Hepatic stellate cell (primary cell): Measurements from ENCODE around the gene RCE1.

Experiments
- DNase-seq: peaks from one replicate; pipeline ENCODE4 v3.0.0; 2011; ENCODE audit warnings: low spot score

The RCE1 gene

GRCh38 chr11:66869567-66869870, 26.3 kb downstream of the RCE1 start:
- DNase-seq: no peak

DNA sequence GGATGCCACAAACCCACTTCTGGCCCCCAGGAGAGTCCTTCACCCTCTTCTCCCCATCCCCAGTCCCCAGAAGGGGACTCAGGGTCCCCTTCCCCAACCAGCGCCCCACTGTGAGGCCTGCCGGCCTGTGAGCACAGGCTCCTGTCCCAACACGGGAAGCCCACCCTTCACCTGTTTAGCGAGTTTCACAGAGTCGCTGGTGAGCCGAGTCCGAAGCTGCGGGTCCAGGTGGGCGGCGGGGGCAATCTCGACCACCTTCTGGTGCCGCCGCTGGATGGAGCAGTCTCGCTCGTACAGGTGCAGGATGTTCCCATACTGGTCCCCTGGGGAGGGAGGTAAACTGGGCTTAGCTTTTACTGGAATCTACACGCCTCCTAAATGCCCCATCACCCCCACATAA, 26.9 kb downstream of the RCE1 start:
- no peak for DNase-seq

DNA sequence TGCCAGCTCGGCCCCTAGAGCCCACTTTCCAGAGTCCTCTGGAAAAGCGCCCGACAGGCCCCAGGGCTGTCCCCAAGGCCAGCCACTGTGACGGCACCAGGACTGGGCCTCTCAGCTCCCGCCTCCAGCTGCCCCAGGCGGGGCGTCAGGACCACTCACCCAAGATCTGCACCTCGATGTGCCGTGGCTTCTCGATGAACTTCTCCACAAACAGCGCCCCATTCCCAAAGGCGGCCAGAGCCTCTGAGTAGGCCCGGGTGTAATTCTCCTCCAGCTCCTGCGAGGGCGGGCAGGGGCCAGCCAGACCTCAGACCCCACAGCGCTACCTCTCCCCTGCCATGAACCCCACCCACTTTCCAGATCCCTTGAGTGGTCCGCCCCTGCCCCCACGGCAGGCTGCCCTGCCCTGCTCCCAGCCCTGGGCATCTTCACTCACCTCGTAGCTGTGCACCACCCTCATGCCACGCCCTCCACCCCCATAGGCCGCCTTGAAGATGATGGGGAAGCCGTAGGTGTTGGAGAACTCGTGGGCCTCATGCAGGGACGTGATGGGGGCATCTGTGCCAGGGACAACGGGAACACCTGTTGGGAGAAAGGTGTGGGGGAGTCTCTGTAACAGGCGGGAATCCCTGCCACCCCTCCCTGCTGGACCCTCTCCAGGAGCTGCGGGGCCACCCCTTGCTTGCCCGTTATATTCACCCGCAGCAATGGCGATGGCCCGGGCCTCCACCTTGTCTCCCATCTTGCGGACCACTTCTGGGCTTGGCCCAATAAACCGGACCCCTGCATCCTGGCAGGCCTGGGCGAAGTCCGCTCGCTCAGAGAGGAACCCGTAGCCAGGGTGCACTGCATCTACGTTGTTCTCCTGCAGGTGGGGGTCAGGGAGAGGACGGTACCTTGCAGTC, 27.6 kb downstream of the RCE1 start:
- no peak for DNase-seq

DNA sequence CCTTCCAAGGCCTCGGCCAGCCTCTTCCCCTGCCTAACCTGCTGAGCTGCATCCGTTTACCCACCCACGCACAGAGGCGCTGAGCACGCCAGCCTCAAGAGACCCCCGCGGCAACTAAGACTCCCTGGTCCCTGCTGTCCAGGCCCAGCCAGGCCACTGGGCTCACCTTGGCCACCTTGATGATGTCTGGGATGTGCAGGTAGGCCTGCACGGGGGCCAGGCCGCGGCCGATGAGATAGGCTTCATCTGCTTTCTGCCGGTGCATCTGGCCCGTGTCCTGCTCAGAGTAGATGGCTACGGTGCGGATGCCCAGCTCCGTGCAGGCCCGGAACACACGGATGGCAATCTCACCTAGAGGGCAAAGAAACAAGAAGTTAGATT, 28.3 kb downstream of the RCE1 start:
- DNase-seq: no peak

DNA sequence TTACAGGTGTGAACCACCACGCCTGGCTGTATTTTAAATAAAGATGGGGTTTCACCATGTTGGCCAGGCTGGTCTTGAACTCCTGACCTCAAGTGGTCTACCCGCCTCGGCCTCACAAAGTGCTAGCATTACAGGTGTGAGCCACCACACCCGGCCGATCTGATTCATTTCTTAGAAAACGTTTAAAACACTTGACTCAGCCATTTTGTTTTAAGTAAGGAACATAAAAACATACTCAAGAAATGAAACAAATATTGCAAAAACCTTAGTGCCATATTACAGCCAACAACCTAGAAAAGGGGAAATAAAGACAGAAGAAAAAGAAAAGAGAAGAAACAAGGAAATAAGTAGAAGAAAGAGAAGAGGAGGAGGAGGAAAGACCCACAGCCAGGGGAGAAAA, 31.0 kb downstream of the RCE1 start:
- no peak for DNase-seq

GRCh38 chr11:66875378-66875777, 32.1 kb downstream of the RCE1 start:
- DNase-seq: no peak

- no peak for DNase-seq
Observed at GRCh38 chr11:66877588-66878385, 34.5 kb downstream of the RCE1 start.

DNA sequence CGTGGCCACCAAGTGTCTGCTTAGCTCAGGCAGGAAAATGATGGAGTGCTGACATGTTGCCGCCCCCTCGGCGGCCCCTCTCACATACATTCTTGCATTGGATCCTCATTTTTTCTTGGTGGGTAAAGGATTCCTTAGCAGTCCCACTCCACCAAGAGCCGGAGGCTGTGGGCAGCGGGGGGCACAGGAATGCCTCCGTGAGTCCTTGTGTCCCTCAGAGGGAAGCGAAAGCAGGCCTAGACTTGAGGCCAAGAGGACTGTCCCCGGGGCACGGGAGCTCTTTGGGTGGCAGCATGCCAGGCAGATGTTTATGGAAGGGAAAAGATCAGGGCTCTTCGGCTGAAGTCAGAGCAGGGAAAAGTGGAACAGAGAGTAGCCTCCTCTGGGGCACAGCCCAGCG, 35.2 kb downstream of the RCE1 start:
- no peak for DNase-seq

DNA sequence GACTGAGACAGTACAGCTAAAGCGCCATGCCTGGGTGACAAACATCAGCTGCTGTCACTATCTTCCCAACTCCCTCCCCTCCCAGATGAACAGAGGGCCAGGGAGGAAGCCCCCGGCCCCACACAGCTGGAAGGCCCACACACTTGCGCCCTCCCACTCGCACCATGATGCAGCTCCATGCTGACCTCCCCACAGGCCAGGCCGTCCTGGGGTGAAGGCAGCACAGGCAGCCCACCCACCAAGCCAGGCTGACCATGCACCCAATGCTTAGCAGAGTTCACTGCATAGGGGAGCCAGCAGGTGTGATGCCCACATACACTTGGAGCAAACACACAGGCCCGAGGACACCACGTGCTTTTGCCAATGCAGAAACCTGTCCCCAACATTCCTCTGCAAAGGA, 35.8 kb downstream of the RCE1 start:
- DNase-seq: no peak

DNA sequence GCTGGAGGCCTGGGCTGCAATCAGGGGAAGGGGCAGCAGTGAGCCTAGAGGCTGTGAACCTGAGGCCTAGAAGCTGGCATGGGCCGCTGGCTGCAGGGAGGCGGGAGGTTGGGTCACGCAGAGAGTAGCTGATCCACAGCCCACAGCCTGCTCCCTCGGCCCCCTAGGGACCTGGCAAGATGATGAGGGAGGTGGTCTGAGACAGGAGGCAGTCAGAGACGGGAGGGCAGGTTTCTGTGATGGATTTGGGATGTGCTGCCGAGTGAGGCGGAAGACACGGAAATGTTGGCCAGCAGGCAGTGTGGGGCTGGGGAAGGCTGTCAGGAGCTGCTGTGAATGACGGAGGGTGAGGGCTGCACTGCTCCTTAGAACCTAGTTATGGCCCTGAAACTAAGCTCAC, 36.3 kb downstream of the RCE1 start:
- DNase-seq: no peak

- DNase-seq: no peak
Observed at GRCh38 chr11:66879999-66880398, 36.8 kb downstream of the RCE1 start.

- no peak for DNase-seq
Observed at GRCh38 chr11:66880496-66881450, 37.5 kb downstream of the RCE1 start.

- no peak for DNase-seq
Observed at GRCh38 chr11:66881451-66881835, 38.2 kb downstream of the RCE1 start.

DNA sequence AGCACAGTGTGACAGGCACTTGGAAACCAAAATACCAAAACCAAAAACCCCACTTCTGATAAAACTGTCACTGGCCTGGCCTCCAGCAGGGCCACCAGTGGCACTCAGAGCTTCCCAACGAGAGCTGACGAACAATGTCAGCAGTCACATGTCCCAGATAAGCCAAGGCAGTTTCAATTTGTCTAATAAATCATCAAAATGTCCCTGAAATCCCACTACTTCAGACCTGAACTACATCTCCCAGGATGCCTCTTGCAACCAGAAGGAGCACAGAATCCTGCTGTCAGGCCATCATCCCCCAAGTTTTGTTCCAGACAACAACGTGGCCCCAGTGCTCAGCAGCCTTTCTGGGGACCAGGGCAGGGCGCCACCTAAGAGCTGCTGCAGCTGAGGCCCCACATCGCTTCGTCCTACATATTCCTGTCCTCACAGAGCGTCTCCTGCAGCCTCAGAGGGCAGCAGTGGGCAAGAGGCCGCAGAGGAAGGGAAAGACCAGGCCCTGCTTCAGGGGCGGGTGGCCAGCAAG, 38.7 kb downstream of the RCE1 start:
- DNase-seq: no peak

DNA sequence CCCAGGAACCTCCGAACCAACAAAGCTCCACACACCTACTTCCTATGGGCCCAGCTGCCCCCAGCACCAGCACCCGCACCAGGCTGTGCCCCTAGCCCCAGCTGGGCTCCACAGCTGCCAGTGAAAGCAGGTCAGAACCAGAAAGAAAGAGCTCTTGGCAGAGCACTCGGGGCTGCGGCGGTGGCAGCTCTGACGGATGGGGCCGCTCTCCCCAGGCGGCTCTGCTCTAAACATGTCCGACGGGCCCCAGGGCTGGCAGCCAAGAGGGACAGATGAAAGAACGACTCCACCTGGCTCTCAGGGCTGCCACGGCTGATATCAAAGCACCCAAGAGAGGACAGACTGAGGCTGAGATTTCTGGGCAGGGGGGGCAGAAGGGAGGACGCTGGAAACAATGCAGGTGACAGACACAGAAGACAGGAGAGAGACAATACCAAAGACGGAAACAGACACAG, 39.3 kb downstream of the RCE1 start:
- DNase-seq: no peak

- DNase-seq: peak; percentile 64
Observed at GRCh38 chr11:66883016-66883965, 40.0 kb downstream of the RCE1 start.

DNA sequence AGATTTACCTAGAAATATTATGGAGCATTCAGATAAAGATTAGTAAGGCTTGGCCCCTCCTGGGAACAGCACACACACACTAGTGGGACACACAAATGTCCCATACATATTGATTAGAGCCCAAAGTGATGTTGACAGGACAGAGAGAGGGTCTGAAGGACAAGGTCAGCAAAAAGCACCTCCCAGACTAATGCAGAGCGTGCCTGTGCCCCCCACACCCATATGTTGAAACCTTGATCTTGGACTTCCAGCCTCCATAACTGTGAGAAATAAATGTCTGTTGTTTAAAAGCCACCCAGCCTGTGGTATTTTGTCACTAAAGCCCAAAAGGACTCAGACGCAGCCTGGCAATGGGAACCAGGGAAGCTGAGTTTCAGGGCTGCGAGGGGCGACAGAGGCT, 41.2 kb downstream of the RCE1 start:
- DNase-seq: no peak

DNA sequence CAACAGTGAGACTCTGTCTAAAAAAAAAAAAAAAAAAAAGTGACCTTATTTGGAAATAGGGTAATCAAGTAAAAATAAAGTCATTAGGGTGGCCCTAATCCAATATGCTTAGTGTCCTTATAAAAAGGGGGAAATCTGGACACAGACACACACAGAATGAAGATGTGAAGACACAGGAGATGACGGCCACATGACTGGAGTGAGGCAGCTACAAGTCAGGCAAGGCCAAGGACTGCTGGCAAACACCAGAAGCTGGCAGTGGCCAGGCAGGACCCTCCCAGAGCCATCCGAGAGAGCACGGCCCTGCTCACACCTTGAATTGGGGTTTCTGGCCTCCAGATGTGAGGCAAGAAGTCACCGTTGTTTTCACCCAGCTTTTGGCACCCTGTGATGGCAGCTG, 42.2 kb downstream of the RCE1 start:
- no peak for DNase-seq

DNA sequence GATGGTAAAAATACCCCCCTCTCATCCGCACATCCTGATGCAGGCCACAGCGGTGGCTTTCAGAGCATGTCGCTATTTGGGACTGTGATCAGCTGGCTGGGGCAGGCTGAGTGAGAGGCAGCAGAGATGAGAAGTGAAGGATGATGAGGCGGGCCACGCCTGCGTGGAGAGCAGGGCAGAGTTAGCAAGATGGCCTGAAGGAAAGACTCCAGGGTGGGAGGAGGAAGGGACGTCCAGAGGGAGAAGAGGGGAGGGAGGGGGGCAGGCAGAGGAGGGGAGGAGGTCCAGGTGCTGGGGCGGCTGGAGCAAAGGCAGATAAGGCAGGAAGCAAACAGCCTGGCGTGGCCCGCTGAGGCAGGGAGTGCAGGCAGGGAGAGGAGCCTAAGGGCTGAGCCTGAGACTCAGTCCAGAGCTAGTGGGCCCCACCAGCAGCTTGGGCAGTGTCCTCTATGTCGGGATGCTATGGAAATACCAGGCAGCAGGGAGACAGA, 42.8 kb downstream of the RCE1 start:
- DNase-seq: no peak

- DNase-seq: peak; percentile 90
Observed at GRCh38 chr11:66886671-66887221, 43.5 kb downstream of the RCE1 start.
